ENCODE measurements around the gene EEF2K.

EEF2K gene

GRCh38 chr16:22252317-22252716 lies 46.2 kb downstream of the EEF2K start:
- DNase-seq (ENCODE audit: low read depth): no peak

GRCh38 chr16:22253272-22253671 lies 47.2 kb downstream of the EEF2K start:
- DNase-seq (ENCODE audit: low read depth): no peak

DNA sequence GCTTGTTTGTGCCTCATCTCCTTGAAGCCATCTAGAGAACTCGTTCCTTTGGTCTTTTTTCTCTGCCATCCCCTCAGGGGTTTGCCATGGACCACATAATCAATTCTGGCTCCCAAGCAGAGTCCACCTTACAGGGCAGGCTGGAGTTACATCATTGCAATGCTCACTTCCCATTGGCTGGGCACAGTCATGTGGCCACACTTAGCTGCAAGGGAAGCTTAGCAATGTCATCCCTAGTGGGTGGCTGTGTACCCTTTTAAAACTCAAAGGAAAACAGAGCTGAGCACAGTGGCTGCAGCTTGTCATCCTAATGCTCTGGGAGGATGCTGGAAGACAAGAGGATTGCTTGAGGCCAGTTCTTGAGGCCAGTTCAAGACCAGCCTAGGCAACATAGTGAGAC lies 49.3 kb downstream of the EEF2K start:
- DNase-seq (ENCODE audit: low read depth): no peak

DNA sequence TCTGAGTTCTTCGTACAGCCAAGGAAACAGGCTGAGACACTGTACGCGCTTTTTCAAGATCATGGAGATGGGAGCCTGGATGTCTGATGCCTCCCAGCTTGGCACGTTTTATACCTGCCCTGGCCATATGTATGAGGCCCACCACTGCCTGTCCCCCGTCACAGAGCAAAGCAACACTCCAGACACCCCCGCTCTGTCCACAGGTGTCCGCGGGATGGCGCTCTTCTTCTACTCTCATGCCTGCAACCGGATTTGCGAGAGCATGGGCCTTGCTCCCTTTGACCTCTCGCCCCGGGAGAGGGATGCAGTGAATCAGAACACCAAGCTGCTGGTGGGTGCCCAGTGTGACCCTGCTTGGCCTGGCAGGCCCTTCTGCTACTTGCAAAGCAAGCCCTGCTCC lies 51.4 kb downstream of the EEF2K start:
- no peak for DNase-seq (ENCODE audit: low read depth)

GRCh38 chr16:22260490-22260889 lies 54.4 kb downstream of the EEF2K start:
- no peak for DNase-seq (ENCODE audit: low read depth)

GRCh38 chr16:22262460-22262859 lies 56.4 kb downstream of the EEF2K start:
- DNase-seq (ENCODE audit: low read depth): no peak

DNA sequence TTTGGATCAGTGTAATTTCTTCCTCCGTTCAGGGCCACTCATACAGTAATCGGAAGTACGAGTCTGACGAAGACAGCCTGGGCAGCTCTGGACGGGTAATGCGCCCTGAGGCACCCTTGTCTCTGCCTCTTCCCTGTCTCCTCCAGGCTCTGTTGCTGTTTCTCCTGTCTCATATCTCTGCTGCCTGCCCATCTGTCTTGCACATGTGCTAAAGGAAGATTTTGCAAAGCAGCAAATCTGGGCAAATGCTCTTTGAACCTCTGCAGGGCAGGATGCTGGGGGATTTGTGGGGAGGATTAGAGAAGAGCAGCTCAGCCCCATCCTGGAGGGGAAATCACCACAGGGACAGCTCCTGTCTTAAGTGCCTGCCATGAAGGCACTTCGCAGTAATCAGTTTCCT lies 58.7 kb downstream of the EEF2K start:
- no peak for DNase-seq (ENCODE audit: low read depth)

- no peak for DNase-seq (ENCODE audit: low read depth)
These were observed 59.3 kb downstream of the EEF2K start for GRCh38 chr16:22265351-22265750.

DNA sequence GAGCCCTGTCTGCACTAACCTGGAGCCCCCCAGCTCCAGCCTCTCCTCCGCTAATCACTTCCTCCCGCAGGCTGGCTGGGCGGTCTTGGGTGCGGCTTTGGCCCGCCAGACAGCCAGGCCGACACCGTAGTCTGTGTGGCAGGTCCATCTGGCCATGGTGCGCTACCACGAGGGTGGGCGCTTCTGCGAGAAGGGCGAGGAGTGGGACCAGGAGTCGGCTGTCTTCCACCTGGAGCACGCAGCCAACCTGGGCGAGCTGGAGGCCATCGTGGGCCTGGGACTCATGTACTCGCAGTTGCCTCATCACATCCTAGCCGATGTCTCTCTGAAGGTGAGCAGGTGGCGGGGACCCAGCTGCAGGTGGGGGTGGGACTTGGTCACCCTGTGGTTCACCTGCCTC lies 60.5 kb downstream of the EEF2K start:
- no peak for DNase-seq (ENCODE audit: low read depth)

- DNase-seq (ENCODE audit: low read depth): no peak
These were observed 61.7 kb downstream of the EEF2K start for GRCh38 chr16:22267764-22268163.

DNA sequence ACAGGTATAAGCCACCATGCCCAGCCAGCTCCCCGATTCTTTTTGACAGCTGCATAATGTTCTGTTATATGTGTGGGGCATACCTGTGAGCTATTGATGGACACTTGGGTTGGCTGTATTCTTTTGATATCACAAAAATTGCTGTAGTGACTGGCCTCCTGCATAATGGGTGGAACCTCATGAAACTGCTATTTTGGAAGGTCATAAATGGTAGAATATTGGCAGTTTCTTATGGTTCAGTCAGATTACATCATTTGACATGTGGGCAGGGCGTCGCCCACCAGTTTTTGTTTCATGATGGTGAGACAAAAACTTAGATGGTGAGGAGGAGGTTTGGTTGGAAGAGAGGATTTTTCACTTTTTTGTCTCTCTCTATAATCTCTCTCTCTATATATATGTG lies 64.4 kb downstream of the EEF2K start:
- no peak for DNase-seq (ENCODE audit: low read depth)

GRCh38 chr16:22272870-22273650 lies 67.0 kb downstream of the EEF2K start:
- DNase-seq (ENCODE audit: low read depth): no peak

DNA sequence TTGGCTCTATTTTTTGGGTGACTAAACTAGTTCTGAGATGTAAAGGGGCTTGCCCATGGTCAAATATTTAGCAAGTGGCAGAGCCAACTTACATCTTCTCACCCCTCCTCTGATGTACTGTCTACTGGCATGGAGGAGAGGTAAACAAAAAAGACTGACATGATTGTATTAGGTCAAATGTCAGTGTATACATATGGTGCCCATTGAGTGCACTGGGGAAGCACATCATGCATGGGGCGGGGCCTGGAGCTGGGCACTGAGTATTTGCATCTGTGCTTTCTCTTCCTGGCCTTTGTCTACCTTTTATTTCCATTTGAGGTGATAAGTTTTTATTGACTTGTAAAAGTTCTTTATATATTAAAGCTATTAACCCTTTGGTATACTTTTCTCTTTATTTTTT lies 68.8 kb downstream of the EEF2K start:
- no peak for DNase-seq (ENCODE audit: low read depth)

DNA sequence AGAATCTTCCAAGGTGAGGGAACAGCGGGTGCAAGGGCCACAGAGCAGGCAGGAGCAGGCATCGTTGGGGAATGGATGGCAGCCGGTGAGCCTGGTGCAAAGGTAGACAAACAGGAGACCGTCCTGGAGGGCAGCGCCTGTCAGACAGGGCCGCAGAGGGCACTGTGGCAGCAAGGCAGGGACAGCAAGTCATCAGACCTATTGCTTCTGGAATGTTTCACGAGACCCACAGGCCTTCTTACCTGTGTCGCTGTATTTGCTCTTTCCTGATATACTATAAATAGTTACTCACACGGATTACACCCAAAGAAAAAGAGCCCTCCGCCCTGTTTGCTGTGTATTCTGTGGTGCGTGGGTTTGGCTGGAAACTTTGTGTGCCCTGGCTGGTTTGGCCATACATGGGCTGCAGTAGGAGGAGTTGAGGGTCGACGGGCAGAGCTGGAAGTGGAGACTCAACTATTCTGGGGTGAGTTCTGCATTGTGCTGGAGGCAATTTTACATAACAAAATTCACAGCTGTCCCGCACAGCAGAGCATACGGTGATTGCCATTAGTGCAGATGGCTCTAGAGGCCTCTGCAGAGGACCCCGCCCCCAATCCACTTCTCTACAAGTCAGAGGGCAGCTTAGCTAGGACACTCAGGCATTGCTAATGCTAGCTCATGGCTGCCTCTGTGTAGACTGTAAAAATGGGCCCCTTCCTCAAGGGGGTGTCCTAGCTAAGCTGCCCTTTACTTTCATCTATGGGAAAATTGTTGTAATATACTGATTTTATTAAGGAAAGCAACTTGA lies 72.6 kb downstream of the EEF2K start:
- no peak for DNase-seq (ENCODE audit: low read depth)

GRCh38 chr16:22282254-22282892 lies 76.3 kb downstream of the EEF2K start:
- no peak for DNase-seq (ENCODE audit: low read depth)

DNA sequence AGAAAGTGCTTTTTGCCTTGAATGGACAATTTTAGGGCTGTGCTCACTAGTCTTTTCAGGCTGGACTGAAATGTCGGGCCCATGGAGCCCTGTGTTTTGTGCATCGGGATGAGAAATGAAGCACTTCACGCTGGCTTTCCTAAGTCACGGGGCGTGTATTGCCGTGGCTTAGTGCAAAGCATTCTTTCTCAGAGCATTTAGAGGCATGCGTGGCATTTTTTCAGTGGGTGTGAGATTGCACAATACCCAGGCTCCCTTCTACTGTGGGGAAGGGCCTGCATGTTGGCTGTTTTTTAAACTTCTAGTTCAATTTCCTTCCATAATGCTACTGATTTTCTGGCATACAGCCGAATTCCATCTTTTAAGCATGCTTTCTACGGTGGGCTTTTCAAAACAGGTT lies 78.6 kb downstream of the EEF2K start:
- DNase-seq (ENCODE audit: low read depth): no peak

DNA sequence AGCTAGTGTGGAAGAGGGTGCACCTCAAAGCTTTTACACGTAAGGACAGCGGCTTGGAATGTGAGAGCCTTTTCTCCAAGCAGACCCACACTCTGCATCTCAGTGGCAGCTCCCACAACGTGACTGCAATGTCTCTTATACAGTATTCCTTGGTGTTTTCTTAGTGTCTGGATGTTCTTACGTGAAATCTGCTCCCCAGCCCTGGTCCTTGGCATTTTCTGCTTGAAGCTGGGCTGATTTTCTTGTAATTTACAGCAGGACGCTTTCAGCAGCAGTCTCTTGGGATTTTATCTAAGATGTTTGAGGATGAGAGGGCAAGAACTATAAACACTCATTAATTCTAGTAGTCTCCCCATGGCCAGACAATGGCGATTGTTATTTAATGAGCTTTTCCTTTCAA lies 79.0 kb downstream of the EEF2K start:
- no peak for DNase-seq (ENCODE audit: low read depth)

GRCh38 chr16:22291020-22291419 lies 84.9 kb downstream of the EEF2K start:
- DNase-seq (ENCODE audit: low read depth): no peak

DNA sequence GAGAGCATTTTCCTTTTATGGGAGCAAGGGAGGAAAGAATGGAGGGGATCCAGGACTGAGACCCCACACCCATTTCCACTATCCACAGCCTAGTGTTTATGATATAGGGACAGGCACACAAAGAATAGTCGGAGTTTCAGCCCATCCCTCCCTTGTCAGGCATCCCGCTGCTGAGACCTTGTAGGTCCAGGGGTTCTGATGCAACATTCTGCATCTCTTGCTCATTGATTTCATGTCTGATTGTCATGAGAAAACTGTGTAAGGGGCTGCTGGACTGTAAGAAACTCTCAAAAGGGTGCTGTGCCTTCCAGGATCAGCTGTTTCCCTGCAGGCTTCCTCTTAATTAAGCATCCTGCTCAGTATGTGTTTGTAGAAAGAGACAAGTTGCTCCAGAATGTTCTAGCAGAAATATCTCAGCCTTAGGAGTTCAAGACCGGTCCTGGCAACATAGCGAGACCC lies 85.8 kb downstream of the EEF2K start:
- DNase-seq (ENCODE audit: low read depth): no peak

DNA sequence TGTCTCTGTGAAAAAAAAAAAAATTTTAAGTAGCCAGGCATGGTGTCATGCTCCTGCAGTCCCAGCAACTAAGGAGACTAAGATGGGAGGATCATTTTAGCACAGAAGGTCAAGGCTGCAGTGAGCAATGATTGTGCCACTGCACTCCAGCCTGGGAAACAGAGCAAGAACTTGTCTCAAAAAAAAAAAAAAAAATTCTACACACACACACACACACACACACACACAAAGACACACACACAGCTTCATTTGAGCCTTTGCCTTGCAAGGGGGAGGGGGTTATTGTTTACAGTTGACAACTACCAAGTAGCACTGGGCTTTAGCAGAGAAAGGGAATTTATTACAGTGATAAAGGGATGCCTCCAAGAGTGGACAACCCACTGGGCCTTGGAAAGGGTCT lies 86.2 kb downstream of the EEF2K start:
- no peak for DNase-seq (ENCODE audit: low read depth)

GRCh38 chr16:22293137-22294106 lies 87.3 kb downstream of the EEF2K start:
- no peak for DNase-seq (ENCODE audit: low read depth)
